ENCODE results near the gene OLIG2. TPM values are rescaled to one million over a fixed set of nuclear protein-coding genes. Genes with fewer than 3 reads are reported as not detected.

OLIG2 gene
- total RNA-seq, 1 donor from 2014 or later: not detected

GRCh38 chr21:33070998-33071769 lies 45.4 kb downstream of the OLIG2 start:
- no peaks in the 10 kb centered on the region for H3K9me3 ChIP-seq
- H3K4me3 ChIP-seq: peak overlapping the region; percentile 53
- intact Hi-C loops (cut with DNase I): no loop called here
- H3K27ac ChIP-seq: no peak overlapping the region
- no peaks in the 10 kb centered on the region for H3K36me3 ChIP-seq
- peaks cover 90% of the 10 kb centered on the region for H3K27me3 ChIP-seq (ENCODE audit: low read depth)
- no peak for DNase-seq
- no peak for TF ChIP-seq CTCF (IDR thresholded peaks at IDR 0.05)
- ATAC-seq: peak; percentile 11 to 41
- H3K4me1 ChIP-seq: peaks cover 25% of the 10 kb centered on the region

- Histone ChIP-seq H3K36me3 (no peaks in the 10 kb centered on the region), H3K4me1 (peaks cover 25% of the 10 kb centered on the region), H3K27me3 (ENCODE audit: low read depth) (peaks cover 90% of the 10 kb centered on the region), H3K9me3 (no peaks in the 10 kb centered on the region), H3K27ac (no peak overlapping the region), H3K4me3 (peak overlapping the region; percentile 53)
- TF ChIP-seq CTCF (IDR thresholded peaks at IDR 0.05): no peak
- DNase-seq: no peak
- ATAC-seq: peak in 1 of 2 donors; percentile 43
- intact Hi-C loops (cut with DNase I): no loop called here
Measured at GRCh38 chr21:33071770-33072306, 46.1 kb downstream of the OLIG2 start.

GRCh38 chr21:33073636-33074035 lies 47.9 kb downstream of the OLIG2 start:
- intact Hi-C loops (cut with DNase I): no loop called here
- Histone ChIP-seq H3K27me3 (ENCODE audit: low read depth) (peaks cover 85% of the 10 kb centered on the region), H3K27ac (no peak overlapping the region), H3K4me1 (peaks cover 25% of the 10 kb centered on the region), H3K36me3 (no peaks in the 10 kb centered on the region), H3K4me3 (no peak overlapping the region), H3K9me3 (no peaks in the 10 kb centered on the region)
- no peak for DNase-seq
- no peak for ATAC-seq
- no peak for TF ChIP-seq CTCF (IDR thresholded peaks at IDR 0.05)

GRCh38 chr21:33075128-33075527 lies 49.4 kb downstream of the OLIG2 start:
- Histone ChIP-seq H3K4me1 (peaks cover 19% of the 10 kb centered on the region), H3K4me3 (no peak overlapping the region), H3K36me3 (no peaks in the 10 kb centered on the region), H3K27me3 (ENCODE audit: low read depth) (peaks cover 70% of the 10 kb centered on the region), H3K27ac (no peak overlapping the region), H3K9me3 (no peaks in the 10 kb centered on the region)
- no peak for TF ChIP-seq CTCF (IDR thresholded peaks at IDR 0.05)
- no peak for DNase-seq
- intact Hi-C loops (cut with DNase I): no loop called here
- ATAC-seq: peak; percentile 29 to 61

- H3K27ac ChIP-seq: no peak overlapping the region
- H3K4me1 ChIP-seq: peaks cover 15% of the 10 kb centered on the region
- H3K9me3 ChIP-seq: no peaks in the 10 kb centered on the region
- no peak for TF ChIP-seq CTCF (IDR thresholded peaks at IDR 0.05)
- ATAC-seq (no peak), DNase-seq (no peak)
- H3K36me3 ChIP-seq: no peaks in the 10 kb centered on the region
- H3K27me3 ChIP-seq (ENCODE audit: low read depth): peaks cover 65% of the 10 kb centered on the region
- intact Hi-C loops (cut with DNase I): no loop called here
- H3K4me3 ChIP-seq: no peak overlapping the region
Measured at GRCh38 chr21:33075596-33076195, 50.0 kb downstream of the OLIG2 start.

Data from lower lobe of right lung (tissue), 2 donors.